Mesothelial cell of epicardium (in vitro differentiated cells): ENCODE measurements around the gene TLR5. TPM values are rescaled to one million over a fixed set of nuclear protein-coding genes. Genes with fewer than 3 reads are reported as not detected.
A peak's percentile ranks its signal among the peaks of the same experiment; 100 is the strongest.

Experiments used
- DNase-seq, 2 experiments: peaks; one replicate each; pipeline ENCODE4 v3.0.0; 2021; ENCODE audit warnings: low spot score in 2 of 2; ENCODE audit not compliant: unreplicated experiment in 2 of 2
- H3K27ac Mint-ChIP-seq: 2 replicates; pipeline ENCODE4 v1.8.0; 2021; ENCODE audit warnings: mixed read lengths
- H3K27me3 Mint-ChIP-seq: 2 replicates; pipeline ENCODE4 v1.8.0; 2021; ENCODE audit warnings: low read depth, mixed read lengths
- H3K36me3 Mint-ChIP-seq: 2 replicates; pipeline ENCODE4 v1.8.0; 2021; ENCODE audit warnings: mixed read lengths
- H3K4me1 Mint-ChIP-seq: 2 replicates; pipeline ENCODE4 v1.8.0; 2021; ENCODE audit warnings: mixed read lengths
- H3K4me3 Mint-ChIP-seq: 2 replicates; pipeline ENCODE4 v1.8.0; 2021; ENCODE audit warnings: mild to moderate bottlenecking, moderate library complexity, mixed read lengths
- H3K9me3 Mint-ChIP-seq: 2 replicates; pipeline ENCODE4 v1.8.0; 2021; ENCODE audit warnings: mixed read lengths
- CTCF ChIP-seq: fragments of 200-600 bp; sonication (generic); IDR thresholded peaks from one replicate; pipeline ENCODE4 v1.5.0; 2021; ENCODE audit warnings: antibody characterized with exemption; ENCODE audit not compliant: unreplicated experiment
- total RNA-seq: library from RNA; stranded (reverse); gene quantifications from 3 replicates; pipeline ENCODE4 v1.2.1, GENCODE V29; 2021

TLR5 gene
- total RNA-seq, 1 donor from 2014 or later = 2.5 TPM

- Mint-ChIP-seq H3K4me3 (peak overlapping the region; percentile 19), H3K27ac (peak overlapping the region; percentile 5), H3K27me3 (no peaks in the 10 kb centered on the region), H3K4me1 (peaks cover 21% of the 10 kb centered on the region), H3K36me3 (no peaks in the 10 kb centered on the region), H3K9me3 (no peaks in the 10 kb centered on the region)
- no peak for DNase-seq
- TF ChIP-seq CTCF = no peak
Observed at GRCh38 chr1:223123011-223123610, 19.9 kb downstream of the TLR5 start.

- Mint-ChIP-seq H3K4me1 (peaks cover 18% of the 10 kb centered on the region), H3K36me3 (no peaks in the 10 kb centered on the region), H3K27ac (no peak overlapping the region), H3K4me3 (no peak overlapping the region), H3K27me3 (no peaks in the 10 kb centered on the region), H3K9me3 (peaks cover 11% of the 10 kb centered on the region)
- no peak for TF ChIP-seq CTCF
- no peak for DNase-seq
Observed at GRCh38 chr1:223118418-223118817, 24.6 kb downstream of the TLR5 start.

- no peak for DNase-seq
- Mint-ChIP-seq H3K4me1 (peaks cover 14% of the 10 kb centered on the region), H3K9me3 (peaks cover 11% of the 10 kb centered on the region), H3K27me3 (no peaks in the 10 kb centered on the region), H3K36me3 (no peaks in the 10 kb centered on the region), H3K4me3 (no peak overlapping the region), H3K27ac (no peak overlapping the region)
- TF ChIP-seq CTCF = no peak
Observed at GRCh38 chr1:223116950-223117349, 26.1 kb downstream of the TLR5 start.

GRCh38 chr1:223114871-223115270, 28.2 kb downstream of the TLR5 start:
- no peak for TF ChIP-seq CTCF
- peaks cover 10% of the 10 kb centered on the region for H3K4me1 Mint-ChIP-seq
- no peaks in the 10 kb centered on the region for H3K27me3 Mint-ChIP-seq
- no peak overlapping the region for H3K4me3 Mint-ChIP-seq
- peaks cover 11% of the 10 kb centered on the region for H3K9me3 Mint-ChIP-seq
- DNase-seq = no peak
- H3K36me3 Mint-ChIP-seq = no peaks in the 10 kb centered on the region
- H3K27ac Mint-ChIP-seq = peak overlapping the region; percentile 83

- Mint-ChIP-seq H3K36me3 (no peaks in the 10 kb centered on the region), H3K27ac (no peak overlapping the region), H3K4me1 (peaks cover 10% of the 10 kb centered on the region), H3K9me3 (peaks cover 6% of the 10 kb centered on the region), H3K27me3 (no peaks in the 10 kb centered on the region), H3K4me3 (no peak overlapping the region)
- DNase-seq = no peak
- TF ChIP-seq CTCF = no peak
Observed at GRCh38 chr1:223110952-223111351, 32.1 kb downstream of the TLR5 start.
